ENCODE measurements around the gene C10orf53.

C10orf53 gene

GRCh38 chr10:49642311-49642710 lies 37.1 kb upstream of the C10orf53 start:
- no peak overlapping the region for H3K4me3 ChIP-seq (ENCODE audit: low read depth, low read length)
- no peak for DNase-seq
- H3K27me3 ChIP-seq (ENCODE audit: insufficient read depth, low read depth, severe bottlenecking), result no peaks in the 10 kb centered on the region
- no peak for TF ChIP-seq CTCF (IDR thresholded peaks at IDR 0.05; ENCODE audit: low read depth, low read length)
- H3K36me3 ChIP-seq, result no peaks in the 10 kb centered on the region
- no peak overlapping the region for H3K27ac ChIP-seq
- H3K9me3 ChIP-seq (ENCODE audit: severe bottlenecking), result no peaks in the 10 kb centered on the region

GRCh38 chr10:49643241-49644034 lies 36.0 kb upstream of the C10orf53 start:
- TF ChIP-seq CTCF (IDR thresholded peaks at IDR 0.05; ENCODE audit: low read depth, low read length), result no peak
- Histone ChIP-seq H3K27ac (no peak overlapping the region), H3K9me3 (ENCODE audit: severe bottlenecking) (no peaks in the 10 kb centered on the region), H3K4me3 (ENCODE audit: low read depth, low read length) (no peak overlapping the region), H3K27me3 (ENCODE audit: insufficient read depth, low read depth, severe bottlenecking) (no peaks in the 10 kb centered on the region), H3K36me3 (no peaks in the 10 kb centered on the region)
- DNase-seq, result no peak

- Histone ChIP-seq H3K27me3 (ENCODE audit: insufficient read depth, low read depth, severe bottlenecking) (no peaks in the 10 kb centered on the region), H3K9me3 (ENCODE audit: severe bottlenecking) (no peaks in the 10 kb centered on the region), H3K27ac (no peak overlapping the region), H3K4me3 (ENCODE audit: low read depth, low read length) (no peak overlapping the region), H3K36me3 (no peaks in the 10 kb centered on the region)
- no peak for TF ChIP-seq CTCF (IDR thresholded peaks at IDR 0.05; ENCODE audit: low read depth, low read length)
- no peak for DNase-seq
These were observed 35.3 kb upstream of the C10orf53 start for GRCh38 chr10:49644035-49644646.

- H3K4me3 ChIP-seq (ENCODE audit: low read depth, low read length), result no peak overlapping the region
- H3K27me3 ChIP-seq (ENCODE audit: insufficient read depth, low read depth, severe bottlenecking), result no peaks in the 10 kb centered on the region
- no peaks in the 10 kb centered on the region for H3K36me3 ChIP-seq
- H3K9me3 ChIP-seq (ENCODE audit: severe bottlenecking), result no peaks in the 10 kb centered on the region
- TF ChIP-seq CTCF (IDR thresholded peaks at IDR 0.05; ENCODE audit: low read depth, low read length), result no peak
- no peak for DNase-seq
- H3K27ac ChIP-seq, result no peak overlapping the region
These were observed 34.0 kb upstream of the C10orf53 start for GRCh38 chr10:49645417-49645816.

GRCh38 chr10:49645871-49646870 lies 33.3 kb upstream of the C10orf53 start:
- H3K27me3 ChIP-seq (ENCODE audit: insufficient read depth, low read depth, severe bottlenecking), result no peaks in the 10 kb centered on the region

More at GRCh38 chr10:49645871-49646870, 33.3 kb upstream of the C10orf53 start:
- DNase-seq, result no peak
- no peak for TF ChIP-seq CTCF (IDR thresholded peaks at IDR 0.05; ENCODE audit: low read depth, low read length)
- Histone ChIP-seq H3K4me3 (ENCODE audit: low read depth, low read length) (no peak overlapping the region), H3K27ac (no peak overlapping the region), H3K36me3 (no peaks in the 10 kb centered on the region), H3K9me3 (ENCODE audit: severe bottlenecking) (no peaks in the 10 kb centered on the region)

Data from WERI-Rb-1 (cell line).